ENCODE data around the gene IPO5. TPM values are rescaled to one million over a fixed set of nuclear protein-coding genes. Genes with fewer than 3 reads are reported as not detected.

IPO5 gene
- total RNA-seq, 1 experiment from 2014 or later = 247 TPM

- Histone ChIP-seq H3K36me3 (ENCODE audit: control insufficient read depth, insufficient read depth, low read length) (no peaks in the 10 kb centered on the region), H3K27me3 (replicated peaks; ENCODE audit: control insufficient read depth, insufficient read depth, low read length) (no peaks in the 10 kb centered on the region), H3K4me1 (no peaks in the 10 kb centered on the region), H3K9me3 (no peaks in the 10 kb centered on the region; the same call in 1 of the 2 replicates), H3K4me3 (ENCODE audit: low read depth, low read length) (no peak overlapping the region)
- Mint-ChIP-seq H3K9me3 (ENCODE audit: unreplicated experiment) (no peaks in the 10 kb centered on the region), H3K4me3 (ENCODE audit: unreplicated experiment) (no peak overlapping the region), H3K4me1 (ENCODE audit: low read depth, unreplicated experiment) (no peaks in the 10 kb centered on the region), H3K27ac (ENCODE audit: unreplicated experiment) (no peak overlapping the region), H3K27me3 (ENCODE audit: insufficient read depth, unreplicated experiment) (peaks cover 15% of the 10 kb centered on the region), H3K36me3 (ENCODE audit: insufficient read depth, unreplicated experiment) (no peaks in the 10 kb centered on the region)
- TF ChIP-seq CTCF (IDR thresholded peaks at IDR 0.05; ENCODE audit: insufficient read depth in 1 of 2, low read depth in 1 of 2, low read length in 1 of 2, severe bottlenecking in 1 of 2, unreplicated experiment in 1 of 2) = no peak
- POLR2A ChIA-PET = no interaction called here
- no TSS peak for BruUV-seq (replicated peaks)
- intact Hi-C loops (cut with micrococcal nuclease; ENCODE audit: unreplicated experiment) = no loop called here
- CTCF ChIA-PET = no interaction called here
- no peak for DNase-seq
These were observed 21.4 kb upstream of the IPO5 start for GRCh38 chr13:97932036-97932435.

GRCh38 chr13:97932647-97933046, 20.8 kb upstream of the IPO5 start:
- Histone ChIP-seq H3K36me3 (ENCODE audit: control insufficient read depth, insufficient read depth, low read length) (no peaks in the 10 kb centered on the region), H3K4me1 (no peaks in the 10 kb centered on the region), H3K9me3 (no peaks in the 10 kb centered on the region; the same call in 1 of the 2 replicates), H3K27me3 (replicated peaks; ENCODE audit: control insufficient read depth, insufficient read depth, low read length) (no peaks in the 10 kb centered on the region), H3K4me3 (ENCODE audit: low read depth, low read length) (no peak overlapping the region)
- no TSS peak for BruUV-seq (replicated peaks)
- intact Hi-C loops (cut with micrococcal nuclease; ENCODE audit: unreplicated experiment) = no loop called here
- no peaks in the 10 kb centered on the region for H3K4me1 Mint-ChIP-seq (ENCODE audit: low read depth, unreplicated experiment)
- H3K4me3 Mint-ChIP-seq (ENCODE audit: unreplicated experiment) = no peak overlapping the region
- H3K27me3 Mint-ChIP-seq (ENCODE audit: insufficient read depth, unreplicated experiment) = peaks cover 15% of the 10 kb centered on the region
- POLR2A ChIA-PET = no interaction called here
- no peaks in the 10 kb centered on the region for H3K9me3 Mint-ChIP-seq (ENCODE audit: unreplicated experiment)
- no peak for TF ChIP-seq CTCF (IDR thresholded peaks at IDR 0.05; ENCODE audit: insufficient read depth in 1 of 2, low read depth in 1 of 2, low read length in 1 of 2, severe bottlenecking in 1 of 2, unreplicated experiment in 1 of 2)
- H3K27ac Mint-ChIP-seq (ENCODE audit: unreplicated experiment) = no peak overlapping the region
- no peak for DNase-seq
- CTCF ChIA-PET = no interaction called here
- H3K36me3 Mint-ChIP-seq (ENCODE audit: insufficient read depth, unreplicated experiment) = no peaks in the 10 kb centered on the region

- intact Hi-C loops (cut with micrococcal nuclease; ENCODE audit: unreplicated experiment) = no loop called here
- no peak overlapping the region for H3K27ac Mint-ChIP-seq (ENCODE audit: unreplicated experiment)
- H3K36me3 ChIP-seq (ENCODE audit: control insufficient read depth, insufficient read depth, low read length) = no peaks in the 10 kb centered on the region
- H3K4me3 ChIP-seq (ENCODE audit: low read depth, low read length) = no peak overlapping the region
- ChIA-PET POLR2A (no interaction called here), CTCF (no interaction called here)
- H3K27me3 ChIP-seq (replicated peaks; ENCODE audit: control insufficient read depth, insufficient read depth, low read length) = no peaks in the 10 kb centered on the region
- H3K27me3 Mint-ChIP-seq (ENCODE audit: insufficient read depth, unreplicated experiment) = peaks cover 17% of the 10 kb centered on the region
- TF ChIP-seq CTCF (IDR thresholded peaks at IDR 0.05; ENCODE audit: insufficient read depth in 1 of 2, low read depth in 1 of 2, low read length in 1 of 2, severe bottlenecking in 1 of 2, unreplicated experiment in 1 of 2) = no peak
- no TSS peak for BruUV-seq (replicated peaks)
- no peak for DNase-seq
- no peak overlapping the region for H3K4me3 Mint-ChIP-seq (ENCODE audit: unreplicated experiment)
- no peaks in the 10 kb centered on the region for H3K4me1 ChIP-seq
- no peaks in the 10 kb centered on the region for H3K4me1 Mint-ChIP-seq (ENCODE audit: low read depth, unreplicated experiment)
- H3K9me3 Mint-ChIP-seq (ENCODE audit: unreplicated experiment) = no peaks in the 10 kb centered on the region
- H3K36me3 Mint-ChIP-seq (ENCODE audit: insufficient read depth, unreplicated experiment) = no peaks in the 10 kb centered on the region
- H3K9me3 ChIP-seq = no peaks in the 10 kb centered on the region; the same call in 1 of the 2 replicates
These were observed 19.7 kb upstream of the IPO5 start for GRCh38 chr13:97933776-97934175.

All from Caco-2 (cell line).